AG04449 (cell line): ENCODE measurements around the gene NT5E.
"Not testable (repeated sequence)": the region's sequence is repeated elsewhere in the genome, so short reads cannot be mapped to it uniquely, and the experiment has no call there.

Experiments
- CTCF ChIA-PET: fragments of 350-600 bp; formaldehyde crosslinking; extraction: SDS; loops from one replicate; lab custom pipeline; 2021; ENCODE audit warnings: antibody characterized with exemption; lab: Yijun Ruan, JAX
- POLR2A ChIA-PET: fragments of 400-600, 350-600 bp; formaldehyde crosslinking; extraction: SDS; loops from one replicate; lab custom pipeline; 2020; ENCODE audit warnings: antibody characterized with exemption, inconsistent platforms; lab: Yijun Ruan, JAX
- DNase-seq: peaks from one replicate; pipeline ENCODE4 v3.0.0-alpha.2; 2010; ENCODE audit warnings: low read depth, low spot score
- H3K4me3 ChIP-seq: 2 replicates; pipeline ENCODE4 v1.5.1; 2011; ENCODE audit warnings: low read depth, mild to moderate bottlenecking, control low read depth, low read length
- TF ChIP-seq, protein P1 (sequence below): IDR thresholded peaks from one replicate; pipeline ENCODE4 v1.5.1; 2011; ENCODE audit warnings: mild to moderate bottlenecking, moderate library complexity, low read length, control low read depth, inconsistent platforms; ENCODE audit not compliant: insufficient read depth; ENCODE audit errors: missing control alignments

Gene NT5E

GRCh38 chr6:85506441-85507093 lies 56.7 kb downstream of the NT5E start:
- POLR2A ChIA-PET: no interaction called here
- no peak for DNase-seq
- CTCF ChIA-PET: interaction anchor here (1.3 to 3.0 kb wide), 5 partner anchors 10 to 152 kb away, joined by 3 to 14 read pairs (median 6); no protein-coding TSS in a partner anchor
- TF ChIP-seq, protein P1, sequence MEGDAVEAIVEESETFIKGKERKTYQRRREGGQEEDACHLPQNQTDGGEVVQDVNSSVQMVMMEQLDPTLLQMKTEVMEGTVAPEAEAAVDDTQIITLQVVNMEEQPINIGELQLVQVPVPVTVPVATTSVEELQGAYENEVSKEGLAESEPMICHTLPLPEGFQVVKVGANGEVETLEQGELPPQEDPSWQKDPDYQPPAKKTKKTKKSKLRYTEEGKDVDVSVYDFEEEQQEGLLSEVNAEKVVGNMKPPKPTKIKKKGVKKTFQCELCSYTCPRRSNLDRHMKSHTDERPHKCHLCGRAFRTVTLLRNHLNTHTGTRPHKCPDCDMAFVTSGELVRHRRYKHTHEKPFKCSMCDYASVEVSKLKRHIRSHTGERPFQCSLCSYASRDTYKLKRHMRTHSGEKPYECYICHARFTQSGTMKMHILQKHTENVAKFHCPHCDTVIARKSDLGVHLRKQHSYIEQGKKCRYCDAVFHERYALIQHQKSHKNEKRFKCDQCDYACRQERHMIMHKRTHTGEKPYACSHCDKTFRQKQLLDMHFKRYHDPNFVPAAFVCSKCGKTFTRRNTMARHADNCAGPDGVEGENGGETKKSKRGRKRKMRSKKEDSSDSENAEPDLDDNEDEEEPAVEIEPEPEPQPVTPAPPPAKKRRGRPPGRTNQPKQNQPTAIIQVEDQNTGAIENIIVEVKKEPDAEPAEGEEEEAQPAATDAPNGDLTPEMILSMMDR: no peak
- H3K4me3 ChIP-seq: no peak overlapping the region

DNA sequence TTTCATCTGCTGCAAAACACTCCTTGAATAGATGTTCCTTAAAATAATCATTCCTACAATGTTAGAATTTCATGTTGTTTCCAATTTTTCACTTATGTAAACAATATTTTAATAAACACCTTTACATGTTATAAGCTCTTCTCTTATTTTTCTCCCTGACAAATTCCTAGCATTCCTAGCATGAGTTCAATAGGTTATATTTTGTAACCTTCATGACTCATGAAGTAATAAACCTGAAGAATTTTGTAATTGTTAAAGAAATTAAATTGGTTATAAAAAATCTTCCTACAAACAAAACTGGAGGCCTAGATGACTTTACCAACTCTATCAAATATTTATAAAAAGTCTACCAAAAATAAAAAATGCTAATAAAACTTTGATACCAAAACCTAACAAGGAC lies 66.3 kb downstream of the NT5E start:
- no peak overlapping the region for H3K4me3 ChIP-seq
- no peak for DNase-seq
- POLR2A ChIA-PET: no interaction called here
- TF ChIP-seq, protein P1: no peak
- CTCF ChIA-PET: interaction anchor here (1.9 kb wide), 1 partner anchor 20 kb away, joined by 5 read pairs; no protein-coding TSS in a partner anchor

- POLR2A ChIA-PET, DNase-seq, H3K4me3 ChIP-seq: not testable (repeated sequence)
- CTCF ChIA-PET: interaction anchor here (5.5 kb wide), 1 partner anchor 13 kb away, joined by 43 read pairs; no protein-coding TSS in a partner anchor
Measured at GRCh38 chr6:85524281-85524680, 74.4 kb downstream of the NT5E start.

GRCh38 chr6:85537055-85537494 lies 87.2 kb downstream of the NT5E start:
- CTCF ChIA-PET: interaction anchor here (0.6 to 3.2 kb wide), 41 partner anchors 9 to 1151 kb away, joined by 3 to 50 read pairs (median 4); no protein-coding TSS in a partner anchor
- H3K4me3 ChIP-seq: no peak overlapping the region
- DNase-seq: no peak
- POLR2A ChIA-PET: no interaction called here
- TF ChIP-seq, protein P1: peak; percentile 5

DNA sequence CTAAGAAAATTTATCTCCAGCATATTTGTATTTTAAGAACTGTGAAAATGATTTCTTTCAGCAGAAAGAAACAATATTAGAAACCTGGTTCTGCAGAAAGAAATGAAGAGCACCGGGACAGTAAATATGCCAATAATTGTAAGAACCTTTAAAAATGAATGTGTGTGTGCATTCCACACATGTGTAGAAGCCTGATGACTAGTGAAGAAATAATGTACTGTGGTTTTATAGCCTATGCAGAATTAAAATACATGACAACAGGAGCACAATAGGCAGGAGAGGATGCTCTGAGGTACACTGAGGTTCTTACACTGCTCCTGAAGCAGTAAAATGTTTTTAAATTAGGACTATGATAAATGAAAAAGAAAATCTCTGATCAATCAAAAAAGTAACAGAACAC lies 94.9 kb downstream of the NT5E start:
- no peak overlapping the region for H3K4me3 ChIP-seq
- ChIA-PET CTCF (interaction anchor here (1.1 kb wide), 1 partner anchor 9 kb away, joined by 6 read pairs; no protein-coding TSS in a partner anchor), POLR2A (no interaction called here)
- TF ChIP-seq, protein P1: no peak
- DNase-seq: no peak
